NOMO-1 treated with DMSO at 0.1 percent for 48 hours (cell line): ENCODE measurements around the gene PMM1.
"Not testable (repeated sequence)": the region's sequence is repeated elsewhere in the genome, so short reads cannot be mapped to it uniquely, and the experiment has no call there.

Experiments
- DNase-seq: peaks from one replicate; lab custom pipeline; 2025; ENCODE audit not compliant: unreplicated experiment; lab: John Stamatoyannopoulos, UW

The PMM1 gene

DNA sequence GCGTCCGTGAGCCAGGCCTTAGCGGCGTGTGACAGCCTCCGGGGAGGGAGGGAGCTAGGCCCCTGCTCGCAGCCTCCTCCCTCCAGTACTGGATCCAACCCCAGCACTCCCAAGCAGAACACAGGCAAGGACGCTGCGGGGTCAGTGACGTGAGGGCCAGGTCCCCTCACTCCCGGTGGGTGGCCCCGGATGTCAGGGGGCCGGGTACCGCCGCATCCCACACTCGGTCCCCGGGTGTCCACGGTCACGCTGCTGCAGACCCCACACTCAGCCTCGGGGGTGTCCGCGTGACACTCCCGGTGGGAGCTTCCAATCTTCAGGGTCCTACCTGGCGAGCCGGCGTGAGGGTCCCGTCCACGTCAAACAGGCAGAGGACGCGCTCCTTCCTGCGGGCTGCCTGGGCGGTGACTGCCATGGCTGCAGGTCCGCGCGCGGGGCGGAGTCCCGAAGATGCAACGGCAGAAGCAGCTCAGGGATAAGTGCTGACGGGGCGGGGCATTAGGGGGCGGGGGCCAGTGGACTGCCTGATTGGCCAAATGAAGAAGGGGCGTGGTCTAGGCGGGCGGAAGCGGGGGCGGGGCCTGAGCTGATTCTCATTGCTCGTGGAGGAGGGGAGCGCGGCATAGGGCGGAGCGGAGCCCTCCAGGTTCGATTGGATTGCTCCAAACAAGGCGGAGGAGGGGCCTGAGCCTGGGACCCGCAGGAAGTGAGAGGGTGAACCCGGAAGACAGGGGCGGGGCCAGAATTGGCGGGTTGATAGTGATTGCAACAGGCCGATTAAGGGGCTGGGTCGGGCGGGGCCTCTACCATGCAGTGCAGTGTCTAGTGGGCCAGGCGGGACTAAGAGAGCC, at the start of gene PMM1:
TSS of gene PMM1 (minus strand) at position 450 of the 851 bp plus-strand sequence. CDS start at position 415, 35 bp downstream.
- DNase-seq = peak; percentile 99

DNA sequence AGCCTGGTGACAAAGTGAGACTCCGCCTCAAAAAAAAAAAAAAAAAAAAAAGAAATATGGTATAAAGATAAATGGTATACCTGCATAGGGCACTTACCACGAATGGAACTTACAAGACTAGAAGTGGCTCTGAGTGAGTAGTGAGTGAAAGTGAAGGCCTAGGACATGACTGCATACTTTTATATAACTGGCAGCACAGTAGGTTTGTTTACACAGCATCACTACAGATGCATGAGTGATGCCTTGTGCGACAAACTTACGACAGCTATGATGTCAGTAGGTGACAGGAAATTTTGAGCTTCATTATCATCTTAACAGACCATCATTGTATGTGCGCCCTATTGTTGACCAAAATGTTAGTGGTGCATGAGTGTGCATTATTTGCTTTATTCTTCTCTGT, 49.1 kb upstream of the PMM1 start:
- DNase-seq = no peak

DNA sequence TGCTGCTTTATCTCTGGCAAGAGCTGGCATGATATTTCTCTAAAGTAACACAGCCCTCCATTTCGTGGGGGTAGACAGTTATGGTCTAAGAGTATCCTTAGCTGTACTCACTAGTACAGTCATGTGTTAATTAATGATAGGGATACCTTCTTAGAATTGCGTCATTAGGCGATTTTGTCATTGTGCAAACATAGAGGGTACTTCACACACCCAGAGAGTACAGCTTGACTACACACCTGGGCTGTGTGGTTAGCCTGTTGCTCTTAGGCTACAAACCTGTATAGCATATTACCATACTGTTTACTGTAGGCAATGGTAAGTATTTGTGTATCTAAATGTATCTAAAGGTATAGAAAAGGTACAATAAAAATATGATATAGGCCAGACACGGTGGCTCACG, 48.5 kb upstream of the PMM1 start:
- DNase-seq = no peak

DNA sequence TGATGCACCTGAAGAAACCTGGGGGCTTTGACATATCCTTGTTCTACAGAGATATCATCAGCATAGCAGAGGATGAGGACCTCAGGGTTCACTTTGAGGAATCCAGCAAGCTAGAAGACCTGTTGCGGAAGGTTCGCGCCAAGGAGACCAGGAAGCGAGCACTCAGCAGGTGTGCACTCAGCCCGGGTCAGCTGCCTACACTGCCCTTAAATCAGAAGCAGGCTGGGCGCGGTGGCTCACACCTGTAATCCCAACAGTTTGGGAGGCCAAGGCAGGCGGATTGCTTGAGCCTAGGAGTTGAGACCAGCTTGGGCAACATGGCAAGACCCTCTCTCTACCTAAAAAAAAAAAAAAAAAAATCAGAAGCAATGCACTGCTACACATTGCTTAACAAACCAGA, 48.0 kb upstream of the PMM1 start:
- not testable (repeated sequence) for DNase-seq

DNA sequence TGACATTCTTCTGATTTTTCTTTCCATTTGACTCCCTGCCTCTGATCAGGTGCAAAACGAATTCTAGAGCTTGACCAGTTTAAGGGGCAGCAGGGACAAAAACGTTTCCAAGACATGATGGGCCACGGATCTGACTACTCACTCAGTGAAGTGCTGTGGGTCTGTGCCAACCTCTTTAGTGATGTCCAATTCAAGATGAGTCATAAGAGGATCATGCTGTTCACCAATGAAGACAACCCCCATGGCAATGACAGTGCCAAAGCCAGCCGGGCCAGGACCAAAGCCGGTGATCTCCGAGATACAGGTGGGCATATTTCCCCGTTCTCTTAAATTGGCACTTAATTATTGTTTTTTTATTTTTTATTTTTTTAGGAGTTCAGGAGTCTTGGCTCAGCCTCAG, 46.8 kb upstream of the PMM1 start:
- DNase-seq = no peak

DNA sequence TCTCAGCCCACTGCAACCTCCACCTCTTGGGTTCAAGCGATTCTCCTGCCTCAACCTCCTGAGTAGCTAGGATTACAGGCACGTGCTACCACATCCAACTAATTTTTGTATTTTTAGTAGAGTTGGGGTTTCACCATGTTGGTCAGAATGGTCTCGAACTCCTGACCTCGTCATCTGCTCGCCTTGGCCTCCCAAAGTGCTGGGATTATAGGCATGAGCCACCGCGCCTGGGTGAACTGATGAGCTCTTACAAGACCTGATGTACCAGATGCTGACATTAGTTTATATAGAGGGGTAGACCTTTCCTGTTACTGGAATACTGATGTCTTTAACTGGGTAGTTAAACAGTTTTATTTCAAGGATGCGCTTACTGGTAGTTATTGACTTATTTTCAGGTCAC, 45.0 kb upstream of the PMM1 start:
- not testable (repeated sequence) for DNase-seq

DNA sequence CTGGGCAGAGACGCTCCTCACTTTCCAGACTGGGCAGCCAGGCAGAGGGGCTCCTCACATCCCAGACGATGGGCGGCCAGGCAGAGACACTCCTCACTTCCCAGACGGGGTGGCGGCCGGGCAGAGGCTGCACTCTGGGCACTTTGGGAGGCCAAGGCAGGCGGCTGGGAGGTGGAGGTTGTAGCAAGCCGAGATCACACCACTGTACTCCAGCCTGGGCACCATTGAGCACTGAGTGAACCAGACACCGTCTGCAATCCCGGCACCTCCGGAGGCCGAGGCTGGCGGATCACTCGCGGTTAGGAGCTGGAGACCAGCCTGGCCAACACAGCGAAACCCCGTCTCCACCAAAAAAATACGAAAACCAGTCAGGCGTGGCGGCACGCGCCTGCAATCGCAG, 42.0 kb upstream of the PMM1 start:
- DNase-seq = not testable (repeated sequence)

DNA sequence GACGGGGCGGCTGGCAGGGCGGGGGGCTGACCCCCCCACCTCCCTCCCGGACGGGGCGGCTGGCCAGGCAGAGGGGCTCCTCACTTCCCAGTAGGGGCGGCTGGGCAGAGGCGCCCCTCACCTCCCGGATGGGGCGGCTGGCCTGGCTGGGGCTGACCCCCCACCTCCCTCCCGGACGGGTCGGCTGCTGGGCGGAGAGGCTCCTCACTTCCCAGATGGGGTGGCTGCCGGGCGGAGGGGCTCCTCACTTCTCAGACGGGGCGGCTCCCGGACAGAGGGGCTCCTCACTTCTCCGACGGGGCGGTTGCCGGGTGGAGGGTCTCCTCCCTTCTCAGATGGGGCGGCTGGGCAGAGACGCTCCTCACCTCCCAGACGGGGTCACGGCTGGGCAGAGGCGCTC, 41.5 kb upstream of the PMM1 start:
- not testable (repeated sequence) for DNase-seq

DNA sequence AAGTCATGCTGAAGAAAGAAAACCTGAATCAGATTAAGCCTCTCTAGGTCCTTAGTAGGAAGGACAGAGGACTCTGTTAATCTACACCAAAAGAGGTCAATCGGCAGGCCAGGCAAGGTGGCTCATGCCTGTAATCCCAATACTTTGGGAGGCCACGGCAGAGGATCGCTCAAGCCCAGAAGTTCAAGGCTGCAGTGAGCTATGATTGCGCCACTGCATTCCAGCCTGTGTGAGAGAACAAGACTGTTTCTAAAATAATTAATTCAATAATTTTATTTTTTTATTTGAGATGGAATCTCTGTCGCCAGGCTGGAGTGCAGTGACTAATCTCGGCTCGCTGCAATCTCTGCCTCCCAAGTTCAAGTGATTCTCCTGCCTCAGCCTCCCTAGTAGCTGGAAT, 35.9 kb upstream of the PMM1 start:
- no peak for DNase-seq

DNA sequence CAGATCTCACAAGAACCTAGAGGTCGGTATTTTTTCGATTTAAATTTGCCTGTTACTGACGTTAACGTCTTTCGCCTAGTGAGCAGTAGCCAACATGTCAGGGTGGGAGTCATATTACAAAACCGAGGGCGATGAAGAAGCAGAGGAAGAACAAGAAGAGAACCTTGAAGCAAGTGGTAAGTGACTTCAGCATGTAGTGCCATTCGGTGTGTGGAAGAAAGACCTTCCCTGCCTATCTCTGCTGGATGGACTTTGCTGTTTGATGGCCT, 32.2 kb upstream of the PMM1 start:
- no peak for DNase-seq

DNA sequence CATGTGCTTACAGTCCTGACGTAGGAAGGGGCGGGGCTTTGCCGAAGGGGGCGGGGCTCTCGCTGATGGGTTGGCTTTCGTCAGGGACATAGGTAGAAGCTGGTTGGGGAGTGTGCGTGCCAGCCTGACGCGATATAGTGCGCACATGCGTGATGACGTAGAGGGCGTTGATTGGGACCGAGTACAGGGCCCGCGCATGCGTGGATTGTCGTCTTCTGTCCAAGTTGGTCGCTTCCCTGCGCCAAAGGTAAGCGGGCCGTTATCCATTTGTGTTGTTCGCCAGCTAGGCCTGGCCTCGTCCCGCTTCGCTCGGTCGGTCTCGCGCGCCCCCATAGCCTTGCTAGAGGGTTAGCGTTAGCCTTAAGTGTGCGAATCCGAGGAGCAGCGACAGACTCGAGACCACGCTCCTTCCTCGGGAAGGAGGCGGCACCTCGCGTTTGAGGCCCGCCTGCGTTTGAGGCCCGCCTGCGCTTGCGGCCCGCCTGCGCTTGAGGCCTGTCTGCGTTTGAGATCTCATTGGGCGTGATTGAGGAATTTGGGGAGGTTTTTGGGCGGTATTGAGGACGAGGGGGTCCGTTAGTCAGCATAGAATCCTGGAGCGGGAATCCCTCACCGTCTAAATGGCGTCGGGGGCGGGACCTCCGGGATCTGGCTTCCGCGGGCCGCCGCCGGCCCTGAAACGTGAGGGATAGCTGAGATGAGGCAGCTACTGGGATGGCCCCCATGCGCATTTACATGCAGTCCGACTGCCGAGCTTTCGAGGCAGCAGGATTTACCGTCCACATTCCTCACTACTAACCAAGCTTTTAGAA, 31.7 kb upstream of the PMM1 start, which contains the start of gene XRCC6:
TSS of gene XRCC6 (plus strand) at position 197 of the 812 bp plus-strand sequence. CDS start 710 bp downstream, outside the sequence.
- DNase-seq = peak; percentile 99

DNA sequence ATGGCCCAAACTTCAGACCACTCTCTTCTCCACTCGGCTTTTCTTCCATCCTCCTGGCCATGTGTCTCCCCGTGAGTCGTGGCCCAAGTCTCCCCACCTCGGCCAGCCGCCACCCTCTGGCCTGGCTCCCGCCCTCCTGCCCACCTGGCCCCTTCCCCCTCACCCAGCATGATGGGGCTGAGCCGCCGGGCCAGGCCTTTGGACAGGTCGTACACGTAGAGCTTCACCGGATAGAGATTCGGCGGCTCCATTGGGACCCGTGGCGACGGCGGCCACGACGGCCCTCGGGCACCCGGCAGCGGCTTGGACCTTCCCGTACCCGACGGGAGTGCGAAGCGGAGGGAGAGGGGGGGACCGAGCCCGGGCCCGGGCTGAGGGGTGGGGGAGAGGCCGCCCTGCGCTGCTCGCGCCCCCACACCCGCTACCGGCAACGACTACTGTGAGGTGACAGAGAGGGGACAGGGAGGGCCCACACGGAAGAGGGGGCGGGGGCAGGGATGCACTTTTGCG, 31.0 kb upstream of the PMM1 start, which contains the start of gene DESI1:
TSS of gene DESI1 (minus strand) at position 455 of the 510 bp plus-strand sequence. CDS start at position 251, 204 bp downstream.
- DNase-seq = peak; percentile 23

DNA sequence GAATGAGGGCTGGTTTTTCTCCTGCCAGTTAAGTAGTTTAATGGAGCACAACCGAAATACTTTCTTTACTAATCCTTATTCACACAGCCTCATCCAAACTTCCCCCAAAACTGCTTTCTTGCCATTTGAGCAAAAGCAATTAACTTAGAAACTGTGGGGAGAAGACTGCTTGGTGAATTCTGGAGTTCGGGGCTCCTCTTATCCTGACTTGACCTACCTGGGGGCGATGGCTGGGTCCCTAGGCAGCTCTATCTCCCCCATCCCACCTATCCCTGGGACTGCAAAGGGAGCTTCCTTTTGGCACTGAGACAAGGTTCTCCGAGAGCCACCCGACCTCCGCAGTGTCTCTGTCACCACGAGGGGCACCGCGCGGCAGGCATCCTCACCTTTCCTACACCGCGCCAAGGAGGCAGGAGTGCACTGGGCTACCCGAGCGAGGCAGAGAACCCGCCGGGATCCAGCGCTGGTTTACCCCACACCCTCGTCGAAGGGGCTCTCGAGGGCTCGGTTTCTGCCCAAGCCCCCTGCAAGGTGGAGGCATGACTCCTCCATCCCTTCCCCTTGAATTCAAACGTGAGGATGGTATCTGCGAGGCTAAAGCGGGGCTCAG, 30.4 kb upstream of the PMM1 start:
- peak; percentile 44 for DNase-seq

DNA sequence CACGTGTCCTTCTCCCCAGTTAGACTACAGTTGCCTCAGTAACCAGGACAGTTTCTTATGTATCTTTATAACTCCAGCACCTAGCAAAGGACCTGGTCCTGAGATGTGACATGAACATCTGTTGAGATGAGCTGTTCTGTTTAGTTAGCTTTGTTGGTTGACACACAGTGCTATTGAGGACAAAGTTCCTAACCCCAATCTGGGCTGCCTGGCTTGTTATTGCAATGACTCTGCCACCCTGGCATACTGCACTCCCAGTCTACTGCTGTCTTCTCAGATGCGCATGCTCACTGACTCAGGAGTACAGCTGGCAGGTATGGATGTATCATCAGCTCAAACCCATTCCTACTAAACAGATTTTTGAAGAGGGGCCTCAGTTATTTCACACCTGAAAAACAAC, 23.8 kb upstream of the PMM1 start:
- DNase-seq = no peak

DNA sequence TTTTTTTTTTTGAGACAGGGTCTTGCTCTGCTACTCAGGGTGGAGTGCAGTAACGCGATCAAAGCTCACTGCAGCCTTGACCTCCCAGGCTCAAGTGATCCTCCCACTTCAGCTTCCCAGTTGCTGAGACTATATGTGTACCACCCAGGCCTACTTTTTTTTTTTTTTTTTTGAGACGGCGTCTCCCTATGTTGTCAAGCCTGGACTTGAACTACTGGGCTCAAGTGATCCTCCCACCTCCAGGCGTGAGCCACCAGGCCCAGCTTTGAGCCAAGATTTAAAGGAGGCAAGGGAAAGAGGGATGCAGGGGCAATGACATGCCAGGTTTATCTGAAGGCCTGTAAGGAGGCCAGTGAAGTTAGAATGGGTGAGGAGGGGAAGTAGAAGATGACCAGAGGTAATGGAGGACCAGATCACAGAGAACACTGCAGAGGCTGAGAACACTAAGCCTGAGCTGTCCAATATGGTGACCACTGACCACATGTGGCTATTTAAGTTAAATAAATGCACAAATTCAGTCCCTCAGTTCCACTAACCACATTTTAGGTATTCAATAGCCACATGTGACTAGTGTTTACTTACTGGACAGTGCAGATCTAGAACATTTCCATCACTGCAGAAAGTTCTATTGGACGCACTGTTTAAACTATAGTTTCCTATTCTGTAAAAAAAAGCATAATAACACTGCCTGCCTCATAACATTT, 23.1 kb upstream of the PMM1 start:
- DNase-seq = no peak

DNA sequence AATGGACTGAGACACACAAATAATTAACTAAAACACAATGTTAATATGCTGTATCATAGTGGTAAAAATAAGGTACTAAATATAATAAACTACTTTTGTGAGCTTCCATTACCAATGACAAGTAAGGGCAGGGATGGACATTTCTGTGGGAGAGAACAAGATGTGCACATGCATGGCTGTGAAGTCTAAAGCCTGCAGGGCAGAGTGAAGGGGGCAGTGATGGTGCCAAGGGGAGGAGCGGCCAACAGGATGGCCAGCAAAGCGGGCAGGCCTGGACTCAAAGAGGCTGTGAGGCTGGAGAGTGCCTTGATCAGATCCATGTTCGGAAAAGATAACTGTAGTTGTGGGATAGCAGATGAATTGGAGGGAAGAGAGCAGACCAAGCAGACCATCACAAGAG, 18.7 kb upstream of the PMM1 start:
- DNase-seq = no peak

DNA sequence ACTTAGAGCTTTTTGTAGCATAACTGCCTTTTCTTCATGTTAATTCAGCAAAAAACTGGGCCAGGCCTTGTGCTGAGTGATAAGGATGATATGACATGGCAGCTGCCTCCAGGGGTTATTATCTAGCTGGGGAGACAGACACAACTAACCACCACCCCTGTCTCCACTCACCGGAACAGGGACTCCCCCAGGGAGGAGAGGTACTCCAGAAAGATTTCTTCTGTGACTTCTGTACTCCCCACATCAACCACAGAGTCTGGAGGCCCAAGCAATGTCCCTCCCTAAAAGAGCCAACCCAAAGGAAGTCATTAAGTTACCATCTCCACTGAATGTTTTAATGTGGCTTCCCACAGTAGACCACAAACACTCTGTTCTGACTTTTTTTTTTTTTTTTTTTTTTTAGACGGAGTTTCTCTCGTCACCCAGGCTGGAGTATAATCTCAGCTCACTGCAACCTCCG, 14.3 kb upstream of the PMM1 start:
- DNase-seq = peak; percentile 60

DNA sequence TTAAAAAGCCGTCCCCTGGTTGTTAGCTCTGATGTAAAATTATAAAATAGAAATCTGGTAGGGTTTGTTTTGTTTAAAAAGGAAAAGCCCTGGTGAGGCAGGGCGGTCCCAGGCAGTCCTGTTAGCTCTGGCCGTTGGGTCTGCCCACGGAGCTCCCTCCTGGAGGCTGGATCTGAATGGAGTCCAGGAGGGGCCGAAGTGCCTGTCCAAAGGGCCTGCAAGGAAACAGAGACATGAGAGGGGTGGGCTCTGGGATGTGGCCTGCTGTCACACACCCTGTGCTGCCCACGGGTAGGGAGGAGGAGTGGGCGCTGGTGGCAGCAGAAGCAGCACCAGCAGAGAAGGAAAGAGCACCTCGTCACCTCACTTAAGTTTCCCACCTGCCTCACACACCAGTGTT, 11.3 kb upstream of the PMM1 start:
- no peak for DNase-seq

DNA sequence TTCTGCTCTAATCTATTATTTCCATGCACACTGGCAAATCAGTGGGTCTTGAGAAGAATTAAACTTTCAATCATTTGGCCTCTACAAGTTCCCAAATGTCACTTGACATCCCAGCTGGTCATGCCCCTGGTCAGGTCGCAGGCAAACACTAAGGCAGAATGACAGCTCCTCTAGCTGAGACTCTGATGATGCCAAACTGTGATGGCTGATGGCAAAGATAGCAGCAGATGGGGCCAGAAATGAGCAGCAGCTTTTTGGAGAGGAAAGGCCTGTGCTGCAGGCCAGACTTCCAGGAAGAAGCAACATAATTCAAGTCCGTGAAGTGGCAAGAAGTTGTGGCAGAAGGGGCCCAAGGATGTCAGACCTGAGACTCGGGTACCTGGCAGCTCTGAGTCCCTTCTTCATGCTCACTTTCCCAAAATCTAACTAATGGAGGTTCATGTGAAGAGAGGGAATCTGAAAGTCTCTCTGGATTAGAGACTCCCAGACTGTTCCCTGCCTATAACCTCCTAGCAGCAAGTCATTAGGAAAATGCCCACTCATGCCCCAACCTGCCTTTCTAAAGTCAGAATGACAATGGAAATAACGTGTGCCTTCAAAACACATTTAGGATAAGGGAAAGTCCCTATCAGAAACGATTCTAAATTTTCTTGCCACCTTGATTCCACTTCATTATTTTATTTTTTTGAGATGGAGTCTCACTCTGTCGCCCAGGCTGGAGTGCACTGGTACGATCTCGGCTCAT, 9.4 kb upstream of the PMM1 start:
- DNase-seq = no peak

DNA sequence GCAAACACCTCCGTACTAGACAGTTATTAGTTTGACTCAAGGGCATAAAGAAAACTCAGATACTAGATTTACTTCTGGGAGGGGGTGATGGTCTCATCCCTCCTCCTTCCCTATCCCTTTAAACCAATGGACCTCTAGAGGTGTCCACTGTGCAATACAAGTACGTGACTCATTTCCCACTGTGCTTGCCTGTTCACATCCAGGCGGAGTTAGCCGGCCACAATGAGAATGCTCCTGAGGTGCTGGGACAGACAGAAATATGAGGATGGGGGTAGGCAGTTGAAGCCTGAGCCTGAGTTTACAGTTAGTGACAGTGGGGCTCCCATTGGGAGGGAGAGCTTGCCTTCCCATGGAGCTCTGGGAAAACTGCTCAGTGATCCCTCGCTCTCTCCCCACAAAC, 8.4 kb upstream of the PMM1 start:
- no peak for DNase-seq
